Activated CD8-positive, alpha-beta T cell treated with anti-CD3 and anti-CD28 coated beads for 36 hours (primary cell): Measurements from ENCODE around the gene MISFA. TPM values are rescaled to one million over a fixed set of nuclear protein-coding genes. Genes with fewer than 3 reads are reported as not detected.

ENCODE experiments used
- ATAC-seq: fragments of 200-7000 bp; cut with Tn5 transposase; one replicate; pipeline ENCODE4 v1.10.0; 2021; ENCODE audit warnings: mild to moderate bottlenecking, moderate library complexity
- CTCF ChIA-PET: fragments of 350-600 bp; sonication (Branson Sonifier 250); formaldehyde crosslinking; loops from one replicate; lab custom pipeline; 2021; ENCODE audit warnings: antibody characterized with exemption; lab: Charles Lee
- POLR2A ChIA-PET: fragments of 350-600 bp; sonication (Branson Sonifier 250); formaldehyde crosslinking; loops from one replicate; lab custom pipeline; 2021; ENCODE audit warnings: antibody characterized with exemption; lab: Charles Lee
- DNase-seq: peaks from one replicate; pipeline ENCODE4 v3.0.0-alpha.2; 2020
- H3K27ac Mint-ChIP-seq: one replicate; pipeline ENCODE4 v1.8.0; 2021; ENCODE audit warnings: mild to moderate bottlenecking, mixed read lengths
- H3K27me3 Mint-ChIP-seq: one replicate; pipeline ENCODE4 v1.8.0; 2021; ENCODE audit warnings: mixed read lengths
- H3K36me3 Mint-ChIP-seq: one replicate; pipeline ENCODE4 v1.8.0; 2021; ENCODE audit warnings: low read depth, mixed read lengths
- H3K4me1 Mint-ChIP-seq: one replicate; pipeline ENCODE4 v1.8.0; 2021; ENCODE audit warnings: low read depth, mixed read lengths
- H3K4me3 Mint-ChIP-seq: one replicate; pipeline ENCODE4 v1.8.0; 2021; ENCODE audit warnings: mild to moderate bottlenecking, moderate library complexity, mixed read lengths
- H3K9me3 Mint-ChIP-seq: one replicate; pipeline ENCODE4 v1.8.0; 2021; ENCODE audit warnings: mixed read lengths
- CTCF ChIP-seq: fragments of 200-600 bp; IDR thresholded peaks from one replicate; pipeline ENCODE4 v1.8.0; 2022; ENCODE audit warnings: antibody characterized with exemption, mild to moderate bottlenecking
- intact Hi-C: fragments of 100-400 bp; cut with micrococcal nuclease; formaldehyde crosslinking; loops from one replicate; pipeline ENCODE4 v1.10.0; 2022
- total RNA-seq, 2 experiments: library from RNA; stranded (reverse); gene quantifications; one replicate each; pipeline ENCODE4 v1.2.3, GENCODE V29; 2021

MISFA gene
- total RNA-seq, 2 experiments from 2014 or later: 0.67 to 1.1 TPM

- H3K4me3 Mint-ChIP-seq: no peak overlapping the region
- H3K27me3 Mint-ChIP-seq: no peaks in the 10 kb centered on the region
- no peak overlapping the region for H3K27ac Mint-ChIP-seq
- CTCF ChIA-PET: interaction anchor here (1.3 to 2.0 kb wide), 2 partner anchors 15 to 121 kb away, joined by 3 to 5 read pairs; no protein-coding TSS in a partner anchor
- intact Hi-C loops: no loop called here
- DNase-seq (no peak), ATAC-seq (no peak)
- POLR2A ChIA-PET: no interaction called here
- H3K36me3 Mint-ChIP-seq: peaks cover 2% of the 10 kb centered on the region
- H3K9me3 Mint-ChIP-seq: no peaks in the 10 kb centered on the region
- no peak for TF ChIP-seq CTCF
- H3K4me1 Mint-ChIP-seq: no peaks in the 10 kb centered on the region
Observed at GRCh38 chr11:18600915-18601569, 1.5 kb downstream of the MISFA start.

- Mint-ChIP-seq H3K4me1 (no peaks in the 10 kb centered on the region), H3K4me3 (no peak overlapping the region), H3K27me3 (no peaks in the 10 kb centered on the region), H3K36me3 (peaks cover 20% of the 10 kb centered on the region), H3K9me3 (no peaks in the 10 kb centered on the region), H3K27ac (no peak overlapping the region)
- no peak for ATAC-seq
- ChIA-PET CTCF (no interaction called here), POLR2A (interaction anchor here (0.6 kb wide), 1 partner anchor 34 kb away, joined by 3 read pairs; no protein-coding TSS in a partner anchor)
- TF ChIP-seq CTCF: no peak
- intact Hi-C loops: no loop called here
- no peak for DNase-seq
Observed at GRCh38 chr11:18608376-18608775, 8.8 kb downstream of the MISFA start.

GRCh38 chr11:18611196-18611595 is 11.6 kb downstream of the MISFA start:
- Mint-ChIP-seq H3K4me1 (peaks cover 11% of the 10 kb centered on the region), H3K36me3 (peaks cover 38% of the 10 kb centered on the region), H3K9me3 (no peaks in the 10 kb centered on the region), H3K4me3 (no peak overlapping the region), H3K27me3 (no peaks in the 10 kb centered on the region), H3K27ac (no peak overlapping the region)
- DNase-seq (no peak), ATAC-seq (no peak)
- no peak for TF ChIP-seq CTCF
- ChIA-PET CTCF (interaction anchor here (0.9 to 1.2 kb wide), 2 partner anchors 154 to 367 kb away, joined by 3 read pairs; no protein-coding TSS in a partner anchor), POLR2A (interaction anchor here (1.1 kb wide), 1 partner anchor 22 kb away, joined by 3 read pairs; no protein-coding TSS in a partner anchor)
- intact Hi-C loops: no loop called here

GRCh38 chr11:18612394-18612793 is 12.8 kb downstream of the MISFA start:
- ATAC-seq (no peak), DNase-seq (no peak)
- peaks cover 35% of the 10 kb centered on the region for H3K36me3 Mint-ChIP-seq
- no peak overlapping the region for H3K4me3 Mint-ChIP-seq
- H3K27ac Mint-ChIP-seq: no peak overlapping the region
- ChIA-PET CTCF (no interaction called here), POLR2A (interaction anchor here (1.1 kb wide), 1 partner anchor 21 kb away, joined by 3 read pairs; no protein-coding TSS in a partner anchor)
- H3K27me3 Mint-ChIP-seq: no peaks in the 10 kb centered on the region
- no peaks in the 10 kb centered on the region for H3K9me3 Mint-ChIP-seq
- intact Hi-C loops: no loop called here
- peaks cover 21% of the 10 kb centered on the region for H3K4me1 Mint-ChIP-seq
- no peak for TF ChIP-seq CTCF

- ATAC-seq: no peak
- no peaks in the 10 kb centered on the region for H3K9me3 Mint-ChIP-seq
- intact Hi-C loops: no loop called here
Observed at GRCh38 chr11:18614667-18615066, 15.1 kb downstream of the MISFA start.

More at GRCh38 chr11:18614667-18615066, 15.1 kb downstream of the MISFA start:
- H3K4me1 Mint-ChIP-seq: peaks cover 40% of the 10 kb centered on the region
- no peak for DNase-seq
- no peak overlapping the region for H3K4me3 Mint-ChIP-seq
- ChIA-PET CTCF (no interaction called here), POLR2A (interaction anchor here (0.7 to 4.1 kb wide), 2 partner anchors 19 to 107 kb away, joined by 4 to 19 read pairs; partner anchors contain the start of gene SPTY2D1)
- H3K36me3 Mint-ChIP-seq: peaks cover 29% of the 10 kb centered on the region
- H3K27ac Mint-ChIP-seq: no peak overlapping the region
- H3K27me3 Mint-ChIP-seq: no peaks in the 10 kb centered on the region
- TF ChIP-seq CTCF: no peak
